H9 (cell line): ENCODE results near the gene DYRK1A. TPM values are rescaled to one million over a fixed set of nuclear protein-coding genes. Genes with fewer than 3 reads are reported as not detected.

Experiments
- DNase-seq: peaks from one replicate; pipeline ENCODE4 v3.0.0-alpha.2; 2017
- H2AFZ ChIP-seq: one replicate; pipeline ENCODE4 v1.6.1; 2013; ENCODE audit warnings: mild to moderate bottlenecking, low read length, control low read depth, moderate library complexity
- H2AK5ac ChIP-seq: 2 replicates; pipeline ENCODE4 v1.6.1; 2013; ENCODE audit warnings: low read length, control low read depth, mixed read lengths; ENCODE audit not compliant: insufficient read length
- H2BK120ac ChIP-seq: one replicate; pipeline ENCODE4 v1.6.1; 2013; ENCODE audit warnings: low read depth, mild to moderate bottlenecking, low read length, control low read depth, inconsistent platforms; ENCODE audit not compliant: poor library complexity, severe bottlenecking
- H2BK12ac ChIP-seq: 2 replicates; pipeline ENCODE4 v1.6.1; 2013; ENCODE audit warnings: low read length, control low read depth, mixed read lengths, low read depth; ENCODE audit not compliant: insufficient read length
- H2BK15ac ChIP-seq: 2 replicates; pipeline ENCODE4 v1.6.1; 2013; ENCODE audit warnings: low read depth, low read length, control low read depth
- H2BK20ac ChIP-seq: one replicate; pipeline ENCODE4 v1.6.1; 2013; ENCODE audit warnings: low read depth, mild to moderate bottlenecking, low read length, control low read depth, inconsistent platforms; ENCODE audit not compliant: poor library complexity, severe bottlenecking
- H2BK5ac ChIP-seq: 2 replicates; pipeline ENCODE4 v1.6.1; 2013; ENCODE audit warnings: low read length, control low read depth, mixed read lengths; ENCODE audit not compliant: insufficient read length
- H3K14ac ChIP-seq: 2 replicates; pipeline ENCODE4 v1.6.1; 2013; ENCODE audit warnings: low read length, control low read depth; ENCODE audit not compliant: insufficient read depth
- H3K18ac ChIP-seq: 2 replicates; pipeline ENCODE4 v1.6.1; 2013; ENCODE audit warnings: low read depth, mild to moderate bottlenecking, mixed read lengths, low read length, control low read depth; ENCODE audit not compliant: insufficient read length
- H3K23ac ChIP-seq: 2 replicates; pipeline ENCODE4 v1.6.1; 2013; ENCODE audit warnings: low read length, control low read depth, mixed read lengths, low read depth; ENCODE audit not compliant: insufficient read length
- H3K23me2 ChIP-seq: 2 replicates; pipeline ENCODE4 v1.6.1; 2013; ENCODE audit warnings: low read depth, mild to moderate bottlenecking, mixed read lengths, low read length, control low read depth; ENCODE audit not compliant: insufficient read length, poor library complexity, severe bottlenecking
- H3K27ac ChIP-seq: 2 replicates; pipeline ENCODE4 v1.5.1; 2013; ENCODE audit warnings: low read length, control low read depth, mixed read lengths, low read depth; ENCODE audit not compliant: insufficient read length
- H3K27me3 ChIP-seq: 2 replicates; pipeline ENCODE4 v1.6.1; 2013; ENCODE audit warnings: low read length, control low read depth, inconsistent platforms; ENCODE audit not compliant: insufficient read depth
- H3K4ac ChIP-seq: 2 replicates; pipeline ENCODE4 v1.6.1; 2013; ENCODE audit warnings: low read depth, mild to moderate bottlenecking, control low read depth, inconsistent platforms, low read length, moderate library complexity
- H3K4me1 ChIP-seq: 2 replicates; pipeline ENCODE4 v1.6.1; 2013; ENCODE audit warnings: low read length, control low read depth, inconsistent platforms; ENCODE audit not compliant: insufficient read depth
- H3K4me2 ChIP-seq: 2 replicates; pipeline ENCODE4 v1.6.1; 2013; ENCODE audit warnings: low read length, control low read depth, mixed read lengths; ENCODE audit not compliant: insufficient read length, insufficient read depth
- H3K56ac ChIP-seq: 2 replicates; pipeline ENCODE4 v1.6.1; 2013; ENCODE audit warnings: low read depth, mild to moderate bottlenecking, mixed read lengths, low read length, control low read depth; ENCODE audit not compliant: insufficient read length
- H3K79me1 ChIP-seq: 2 replicates; pipeline ENCODE4 v1.6.1; 2013; ENCODE audit warnings: low read depth, mild to moderate bottlenecking, moderate library complexity, low read length, control low read depth, inconsistent platforms; ENCODE audit not compliant: insufficient read depth, poor library complexity, severe bottlenecking
- H3K79me2 ChIP-seq: 2 replicates; pipeline ENCODE4 v1.6.1; 2013; ENCODE audit warnings: low read length, control low read depth, inconsistent platforms; ENCODE audit not compliant: insufficient read depth
- H3K9ac ChIP-seq: 2 replicates; pipeline ENCODE4 v1.6.1; 2013; ENCODE audit warnings: low read length, control low read depth, mixed read lengths; ENCODE audit not compliant: insufficient read length; ENCODE audit errors: extremely low read depth
- H3K9me3 ChIP-seq: one replicate; pipeline ENCODE4 v1.6.1; 2013; ENCODE audit warnings: low read depth, low read length, inconsistent platforms; ENCODE audit not compliant: control insufficient read depth
- H3T11ph ChIP-seq: one replicate; pipeline ENCODE4 v1.6.1; 2013; ENCODE audit warnings: mild to moderate bottlenecking, low read length, control low read depth, inconsistent platforms
- H4K20me1 ChIP-seq: one replicate; pipeline ENCODE4 v1.6.1; 2013; ENCODE audit not compliant: control insufficient read depth, insufficient read length, insufficient read depth
- H4K5ac ChIP-seq: 2 replicates; pipeline ENCODE4 v1.6.1; 2013; ENCODE audit warnings: low read depth, mild to moderate bottlenecking, mixed read lengths, low read length, control low read depth; ENCODE audit not compliant: insufficient read length
- H4K8ac ChIP-seq: replicated peaks from 2 replicates; pipeline ENCODE4 v1.6.1; 2013; ENCODE audit warnings: low read length, control low read depth, mixed read lengths, low read depth; ENCODE audit not compliant: insufficient read length
- H4K91ac ChIP-seq: 2 replicates; pipeline ENCODE4 v1.6.1; 2013; ENCODE audit warnings: low read depth, mild to moderate bottlenecking, moderate library complexity, mixed read lengths, low read length, control low read depth; ENCODE audit not compliant: insufficient read length
- H3K27ac Mint-ChIP-seq, 3 experiments: 2 replicates in 2 of 3; 3 replicates in 1 of 3; pipeline ENCODE4 v1.8.0; 2020 to 2021; ENCODE audit warnings: mixed read lengths in 3 of 3, mild to moderate bottlenecking in 1 of 3, moderate library complexity in 1 of 3
- H3K27me3 Mint-ChIP-seq: 2 replicates; pipeline ENCODE4 v1.8.0; 2021; ENCODE audit warnings: low read depth, mild to moderate bottlenecking, moderate library complexity, mixed read lengths
- H3K36me3 Mint-ChIP-seq, 3 experiments: 2 replicates in 2 of 3; 3 replicates in 1 of 3; pipeline ENCODE4 v1.8.0; 2020 to 2021; ENCODE audit warnings: low read depth in 3 of 3, mixed read lengths in 3 of 3; ENCODE audit not compliant: insufficient read depth in 1 of 3
- H3K4me1 Mint-ChIP-seq, 2 experiments: 2 replicates each; pipeline ENCODE4 v1.8.0; 2020; ENCODE audit warnings: mixed read lengths in 2 of 2
- H3K4me3 Mint-ChIP-seq, 2 experiments: 2 replicates in 1 of 2; 3 replicates in 1 of 2; pipeline ENCODE4 v1.8.0; 2020 to 2021; ENCODE audit warnings: mild to moderate bottlenecking in 2 of 2, mixed read lengths in 2 of 2, moderate library complexity in 1 of 2
- H3K9me3 Mint-ChIP-seq, 2 experiments: 2 replicates in 1 of 2; 3 replicates in 1 of 2; pipeline ENCODE4 v1.8.0; 2020; ENCODE audit warnings: mild to moderate bottlenecking in 2 of 2, mixed read lengths in 2 of 2, moderate library complexity in 1 of 2
- WGBS: extraction: QIAGEN DNeasy Blood & Tissue Kit; methylation state at CpG from one replicate; pipeline ENCODE4 v1.1.7; 2013; ENCODE audit warnings: missing lambda C conversion rate, low lambda C conversion rate, mixed read lengths; ENCODE audit not compliant: insufficient read length; ENCODE audit errors: extremely low coverage; 5-methylcytosine and 5-hydroxymethylcytosine counted together
- total RNA-seq: library from RNA; stranded (reverse); gene quantifications from 2 replicates; pipeline ENCODE4 v1.2.1, GENCODE V29; 2021
- TF ChIP-seq, protein P1 (sequence below): fragments of 200-600 bp; sonication (generic); conservative IDR thresholded peaks from 3 replicates; pipeline ENCODE4 v1.8.0; 2021; ENCODE audit warnings: antibody characterized with exemption, mild to moderate bottlenecking

The DYRK1A gene
- total RNA-seq, 1 experiment from 2014 or later: 73.6 TPM

DNA sequence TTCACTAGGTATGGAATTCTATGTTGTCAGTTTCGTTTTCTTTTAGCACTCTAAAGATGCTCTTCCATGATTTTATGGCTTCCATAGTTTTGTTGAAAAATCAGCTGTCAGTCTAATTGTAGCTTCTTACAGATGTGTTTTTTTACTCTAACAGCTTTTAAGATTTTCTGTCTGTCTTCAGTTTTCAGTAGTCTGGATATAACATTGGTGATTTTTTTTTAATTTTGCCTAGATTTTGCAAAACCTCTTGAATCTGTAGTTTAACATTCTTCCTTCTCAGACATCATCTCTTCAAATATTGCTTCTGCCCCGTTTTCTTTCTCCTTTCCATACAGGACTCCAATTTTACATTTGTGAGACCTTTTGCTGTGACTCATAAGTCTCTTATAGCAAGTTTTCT, 17.9 kb upstream of the DYRK1A start:
- Histone ChIP-seq H3K14ac (no peak overlapping the region), H3K79me1 (no peaks in the 10 kb centered on the region), H3K27ac (no peak overlapping the region), H4K91ac (no peak overlapping the region), H2BK15ac (no peak overlapping the region), H2BK12ac (no peak overlapping the region), H3K56ac (no peak overlapping the region), H3K23ac (no peak overlapping the region), H3K79me2 (no peaks in the 10 kb centered on the region), H3K27me3 (no peaks in the 10 kb centered on the region), H3T11ph (no peak overlapping the region), H2BK20ac (no peak overlapping the region), H4K8ac (no peak overlapping the region), H3K4me2 (no peak overlapping the region), H3K9me3 (no peaks in the 10 kb centered on the region), H3K18ac (no peak overlapping the region), H4K20me1 (no peaks in the 10 kb centered on the region), H2BK5ac (no peak overlapping the region), H4K5ac (no peak overlapping the region), H2BK120ac (no peak overlapping the region), H3K4ac (no peak overlapping the region), H2AK5ac (no peak overlapping the region), H3K9ac (no peak overlapping the region), H3K23me2 (no peaks in the 10 kb centered on the region), H2AFZ (no peak overlapping the region), H3K4me1 (no peaks in the 10 kb centered on the region)
- Mint-ChIP-seq H3K4me1 (no peaks in the 10 kb centered on the region), H3K27me3 (peaks cover 1% of the 10 kb centered on the region), H3K9me3 (peaks cover 33 to 42% of the 10 kb centered on the region in 2 experiments), H3K27ac (no peak overlapping the region), H3K4me3 (no peak overlapping the region), H3K36me3 (peaks cover 0 to 32% (median 13%) of the 10 kb centered on the region in 3 experiments; a peak in 5 of 7 replicates)
- WGBS: no CpG with 5 or more reads among the region's 2 CpGs
- no peak for DNase-seq
- TF ChIP-seq, protein P1, sequence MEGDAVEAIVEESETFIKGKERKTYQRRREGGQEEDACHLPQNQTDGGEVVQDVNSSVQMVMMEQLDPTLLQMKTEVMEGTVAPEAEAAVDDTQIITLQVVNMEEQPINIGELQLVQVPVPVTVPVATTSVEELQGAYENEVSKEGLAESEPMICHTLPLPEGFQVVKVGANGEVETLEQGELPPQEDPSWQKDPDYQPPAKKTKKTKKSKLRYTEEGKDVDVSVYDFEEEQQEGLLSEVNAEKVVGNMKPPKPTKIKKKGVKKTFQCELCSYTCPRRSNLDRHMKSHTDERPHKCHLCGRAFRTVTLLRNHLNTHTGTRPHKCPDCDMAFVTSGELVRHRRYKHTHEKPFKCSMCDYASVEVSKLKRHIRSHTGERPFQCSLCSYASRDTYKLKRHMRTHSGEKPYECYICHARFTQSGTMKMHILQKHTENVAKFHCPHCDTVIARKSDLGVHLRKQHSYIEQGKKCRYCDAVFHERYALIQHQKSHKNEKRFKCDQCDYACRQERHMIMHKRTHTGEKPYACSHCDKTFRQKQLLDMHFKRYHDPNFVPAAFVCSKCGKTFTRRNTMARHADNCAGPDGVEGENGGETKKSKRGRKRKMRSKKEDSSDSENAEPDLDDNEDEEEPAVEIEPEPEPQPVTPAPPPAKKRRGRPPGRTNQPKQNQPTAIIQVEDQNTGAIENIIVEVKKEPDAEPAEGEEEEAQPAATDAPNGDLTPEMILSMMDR: no peak
